K562 (cell line): ENCODE data around the gene AADAC. TPM values are rescaled to one million over a fixed set of nuclear protein-coding genes. Genes with fewer than 3 reads are reported as not detected.

Experiments used
- ATAC-seq: fragments of 200-7000 bp; cut with Tn5 transposase; 3 replicates; pipeline ENCODE4 v1.9.1; 2020; ENCODE audit warnings: moderate library complexity
- BruUV-seq: library from RNA; stranded (reverse); fragments of 400-500 nt; replicated peaks from 2 replicates; lab custom pipeline; 2021; lab: Mats Ljungman, UMichigan
- CTCF ChIA-PET: fragments of 300-600 bp; formaldehyde crosslinking; extraction: SDS; loops from one replicate; lab custom pipeline; 2021; ENCODE audit warnings: low intra/inter-chr PET ratio; lab: Yijun Ruan, JAX
- POLR2A ChIA-PET: fragments of 300-600, 350-650 bp; sonication (Branson Sonifier 250); formaldehyde crosslinking; extraction: SDS; loops from one replicate; lab custom pipeline; 2021; ENCODE audit warnings: antibody characterized with exemption, inconsistent platforms; lab: Yijun Ruan, JAX
- DNase-seq, 4 experiments: peaks; one replicate each; pipeline versions ENCODE4 v3.0.0 to v3.0.0-alpha.2; 2011 to 2018; ENCODE audit warnings: low spot score in 3 of 4, mixed read lengths in 3 of 4; ENCODE audit errors: extremely low read depth in 1 of 4
- FAIRE-seq: peaks from 2 replicates; lab custom pipeline; 2011; peaks lifted over from hg19 to GRCh38; lab: Jason Lieb, UNC
- H2AFZ ChIP-seq: 2 replicates; pipeline ENCODE4 v1.6.0; 2011; ENCODE audit warnings: low read depth, low read length, control low read depth, inconsistent platforms
- H3K27ac ChIP-seq: fragments of 200-600 bp; 3 replicates; pipeline ENCODE4 v1.8.0; 2011; ENCODE audit warnings: low read depth, mild to moderate bottlenecking, control low read depth, inconsistent platforms, low read length, moderate library complexity, mixed read lengths; ENCODE audit errors: extremely low read depth
- H3K27me3 ChIP-seq, 2 experiments: fragments of 300-600 bp in 1 of 2; 2 replicates in 1 of 2; 3 replicates in 1 of 2; pipeline versions ENCODE4 v1.6.0 to v1.8.0; 2011; ENCODE audit warnings: inconsistent platforms in 2 of 2, low read length in 2 of 2, mild to moderate bottlenecking in 1 of 2, mixed read lengths in 1 of 2, moderate library complexity in 1 of 2; ENCODE audit not compliant: control insufficient read depth in 2 of 2, insufficient read depth in 2 of 2
- H3K36me3 ChIP-seq: fragments of 300-600 bp; 3 replicates; pipeline ENCODE4 v1.8.0; 2011; ENCODE audit warnings: mild to moderate bottlenecking, low read length, inconsistent platforms; ENCODE audit not compliant: control insufficient read depth, insufficient read depth
- H3K4me1 ChIP-seq, 2 experiments: fragments of 200-600 bp in 1 of 2; replicated peaks in 1 of 2; 2 replicates in 1 of 2; 3 replicates in 1 of 2; pipeline versions ENCODE4 v1.5.1 to v1.8.0; 2011; ENCODE audit warnings: inconsistent platforms in 2 of 2, low read length in 2 of 2, mild to moderate bottlenecking in 1 of 2, mixed read lengths in 1 of 2, moderate library complexity in 1 of 2; ENCODE audit not compliant: control insufficient read depth in 2 of 2, insufficient read depth in 2 of 2
- H3K4me2 ChIP-seq: 2 replicates; pipeline ENCODE4 v1.6.1; 2011; ENCODE audit warnings: low read length, control low read depth, inconsistent platforms, mixed read lengths; ENCODE audit not compliant: insufficient read depth
- H3K4me3 ChIP-seq: fragments of 200-600 bp; sonication (generic), shearing (Covaris generic); 2 replicates; pipeline ENCODE4 v1.5.1; 2016; ENCODE audit warnings: control low read depth, inconsistent platforms
- H3K79me2 ChIP-seq: fragments of 200-600 bp; 3 replicates; pipeline ENCODE4 v1.8.0; 2011; ENCODE audit warnings: low read length, inconsistent platforms; ENCODE audit not compliant: control insufficient read depth, insufficient read depth
- H3K9ac ChIP-seq, 2 experiments: 2 replicates each; pipeline versions ENCODE4 v1.6.0 to v1.6.1; 2011; ENCODE audit warnings: low read depth in 2 of 2, low read length in 2 of 2, control low read depth in 1 of 2, inconsistent platforms in 1 of 2, mild to moderate bottlenecking in 1 of 2, mixed read lengths in 1 of 2; ENCODE audit not compliant: insufficient read depth in 1 of 2
- H3K9me1 ChIP-seq: one replicate; pipeline ENCODE4 v1.6.0; 2011; ENCODE audit warnings: inconsistent platforms, mild to moderate bottlenecking, low read length, moderate library complexity; ENCODE audit not compliant: control insufficient read depth, insufficient read depth
- H3K9me3 ChIP-seq: replicated peaks from 2 replicates; pipeline ENCODE4 v1.5.1; 2011; ENCODE audit warnings: low read depth, low read length, inconsistent platforms; ENCODE audit not compliant: control insufficient read depth, insufficient read depth
- H4K20me1 ChIP-seq: replicated peaks from 2 replicates; pipeline ENCODE4 v1.6.1; 2011; ENCODE audit warnings: low read length, inconsistent platforms, mixed read lengths; ENCODE audit not compliant: control insufficient read depth, insufficient read depth
- ATF7 ChIP-seq: fragments of 450-650 bp; IDR thresholded peaks from 2 replicates; pipeline ENCODE4 v1.7.1; 2014; ENCODE audit warnings: mild to moderate bottlenecking, moderate library complexity
- GTF2A2 ChIP-seq: IDR thresholded peaks from 2 replicates; pipeline ENCODE4 v1.6.1; 2016; ENCODE audit warnings: mild to moderate bottlenecking, missing genetic modification characterization, missing compliant biosample characterization
- NFIC ChIP-seq: fragments of 450-650 bp; IDR thresholded peaks from 2 replicates; pipeline ENCODE4 v1.6.1; 2017; ENCODE audit warnings: mild to moderate bottlenecking, inconsistent platforms
- NFIX ChIP-seq: fragments of 250-450 bp; sonication (Bioruptor Pico); IDR thresholded peaks from 2 replicates; pipeline ENCODE4 v1.4.0; 2020; ENCODE audit warnings: low read depth, mild to moderate bottlenecking, moderate library complexity
- POLR2G ChIP-seq: fragments of 200-400 bp; formaldehyde crosslinking; IDR thresholded peaks from 2 replicates; pipeline ENCODE4 v1.6.1; 2017; ENCODE audit warnings: low read depth, mild to moderate bottlenecking, antibody characterized with exemption, low read length, moderate library complexity
- PPARD ChIP-seq: fragments of 250-450 bp; sonication (Bioruptor Pico); IDR thresholded peaks from 2 replicates; pipeline ENCODE4 v1.8.0; 2022; ENCODE audit warnings: inconsistent platforms, mild to moderate bottlenecking, moderate library complexity
- PTTG1 ChIP-seq: fragments of 450-650 bp; IDR thresholded peaks from 2 replicates; pipeline ENCODE4 v1.6.1; 2016; ENCODE audit warnings: low read depth, mild to moderate bottlenecking, missing genetic modification characterization, missing compliant biosample characterization
- SLC30A9 ChIP-seq: fragments of 250-450 bp; sonication (Bioruptor Pico); IDR thresholded peaks from 2 replicates; pipeline ENCODE4 v1.8.0; 2022; ENCODE audit warnings: mild to moderate bottlenecking, moderate library complexity
- SRSF9 ChIP-seq: fragments of 200-400 bp; formaldehyde crosslinking; IDR thresholded peaks from 2 replicates; pipeline ENCODE4 v1.6.1; 2017; ENCODE audit warnings: low read depth, low read length, borderline replicate concordance
- whole genome bisulfite sequencing: fragments of 100-300 bp; shearing (Covaris generic); methylation state at CpG from one replicate; pipeline ENCODE4 v1.1.6; 2016; ENCODE audit warnings: low coverage, mixed read lengths; ENCODE audit not compliant: insufficient coverage; ENCODE audit errors: missing lambda C conversion rate; 5-methylcytosine and 5-hydroxymethylcytosine counted together
- in situ Hi-C: fragments of 300-500 bp; cut with MboI; formaldehyde crosslinking; loops from 4 replicates; pipeline ENCODE4 v1.15.0; 2018; ENCODE audit warnings: inconsistent platforms, mixed read lengths
- intact Hi-C: fragments of 100-400 bp; cut with micrococcal nuclease; formaldehyde crosslinking; loops from 2 replicates; pipeline ENCODE4 v1.14.2; 2022
- polyA plus RNA-seq, 8 experiments: library from polyadenylated mRNA; depleted of rRNA in 4 of 8; stranded (reverse) in 5 of 8; unstranded in 3 of 8; fragments of >200 nt; fragmentation: Nextera tagmentation in 2 of 8; fragmentation: Illumina TruSeq in 1 of 8; extraction: Ambion mirVana in 2 of 8; extraction: Trizol in 1 of 8; gene quantifications; 2 replicates each; pipeline versions ENCODE4 v1.2.1 to v1.2.3, GENCODE V29; 2011 to 2014; ENCODE audit warnings: inconsistent platforms in 1 of 8, missing spikeins in 1 of 8
- total RNA-seq, 7 experiments: library from RNA; depleted of rRNA in 6 of 7; stranded (reverse); fragments of >200 nt in 6 of 7; fragmentation: Illumina TruSeq in 2 of 7; extraction: Trizol in 2 of 7; gene quantifications; 2 replicates each; pipeline versions ENCODE4 v1.2.1 to v1.2.3, GENCODE V29; 2011 to 2021; ENCODE audit warnings: low replicate concordance in 1 of 7
- TF ChIP-seq, protein P1 (sequence below), 2 experiments: IDR thresholded peaks; 2 replicates each; pipeline ENCODE4 v1.6.1; 2011; ENCODE audit warnings: borderline replicate concordance in 1 of 2, control low read depth in 1 of 2, low read depth in 1 of 2, low read length in 1 of 2, mild to moderate bottlenecking in 1 of 2, mixed read lengths in 1 of 2, moderate library complexity in 1 of 2; ENCODE audit not compliant: insufficient read depth in 1 of 2, insufficient read length in 1 of 2, poor library complexity in 1 of 2, severe bottlenecking in 1 of 2; ENCODE audit errors: extremely low read depth in 1 of 2
- TF ChIP-seq, protein P2 (sequence below): fragments of 450-650 bp; IDR thresholded peaks from 2 replicates; pipeline ENCODE4 v1.6.1; 2018; ENCODE audit not compliant: partially characterized antibody
- TF ChIP-seq, protein P3 (sequence below): fragments of 450-650 bp; IDR thresholded peaks from 2 replicates; pipeline ENCODE4 v1.6.1; 2017; ENCODE audit warnings: mild to moderate bottlenecking, moderate library complexity
- TF ChIP-seq, protein P4 (sequence below): fragments of 250-450 bp; sonication (Bioruptor Pico); IDR thresholded peaks from 2 replicates; pipeline ENCODE4 v1.5.0; 2021; ENCODE audit warnings: mild to moderate bottlenecking, borderline replicate concordance

Gene AADAC
- total and polyA plus RNA-seq, 9 of the 15 experiments (the other 6 are each of a cell fraction or from before 2014, with no cell fraction given) = 0.47 TPM; not detected in 8

DNA sequence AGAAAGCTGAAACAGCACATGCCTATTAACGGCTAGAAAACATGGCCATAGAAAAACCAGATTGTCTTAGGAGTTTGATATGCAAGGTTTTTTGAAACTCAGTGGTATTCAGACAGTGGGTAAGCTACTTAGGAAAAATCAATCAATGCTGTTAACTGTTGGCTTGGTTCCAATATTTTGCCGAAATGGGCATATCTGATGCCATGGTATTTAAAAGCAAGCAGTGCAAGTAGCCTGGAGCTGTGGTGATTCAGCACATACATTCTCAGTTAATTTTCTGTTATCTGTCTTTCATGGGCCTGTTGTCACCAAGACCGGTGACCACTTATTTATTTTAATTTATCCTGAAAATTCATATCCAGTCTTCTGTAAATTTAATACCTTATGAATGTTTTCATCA, 42.2 kb downstream of the AADAC start:
- H3K4me3 ChIP-seq = no peak overlapping the region
- ChIA-PET POLR2A (no interaction called here), CTCF (no interaction called here)
- no peak overlapping the region for H3K27ac ChIP-seq
- no peaks in the 10 kb centered on the region for H3K9me1 ChIP-seq
- WGBS = 36% methylated on average over 3 of the region's 3 CpGs
- no peaks in the 10 kb centered on the region for H4K20me1 ChIP-seq
- H3K4me1 ChIP-seq = peaks cover 5 to 8% of the 10 kb centered on the region in 2 experiments; a peak in 3 of 5 replicates
- DNase-seq (no peak), ATAC-seq (no peak), FAIRE-seq (no peak)
- no TSS peak for BruUV-seq
- in situ Hi-C loops = no loop called here
- H3K9ac ChIP-seq = no peak overlapping the region
- no peaks in the 10 kb centered on the region for H3K36me3 ChIP-seq
- intact Hi-C loops = no loop called here
- H2AFZ ChIP-seq = no peak overlapping the region
- no peaks in the 10 kb centered on the region for H3K27me3 ChIP-seq
- no peaks in the 10 kb centered on the region; the same call in 1 of the 2 replicates for H3K9me3 ChIP-seq
- no peaks in the 10 kb centered on the region for H3K79me2 ChIP-seq
- H3K4me2 ChIP-seq = no peak overlapping the region
- TF ChIP-seq, protein P1, sequence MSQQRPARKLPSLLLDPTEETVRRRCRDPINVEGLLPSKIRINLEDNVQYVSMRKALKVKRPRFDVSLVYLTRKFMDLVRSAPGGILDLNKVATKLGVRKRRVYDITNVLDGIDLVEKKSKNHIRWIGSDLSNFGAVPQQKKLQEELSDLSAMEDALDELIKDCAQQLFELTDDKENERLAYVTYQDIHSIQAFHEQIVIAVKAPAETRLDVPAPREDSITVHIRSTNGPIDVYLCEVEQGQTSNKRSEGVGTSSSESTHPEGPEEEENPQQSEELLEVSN (IDR thresholded peaks at IDR 0.05; ENCODE audit: borderline replicate concordance in 1 of 2, extremely low read depth in 1 of 2, insufficient read depth in 1 of 2, insufficient read length in 1 of 2, low read depth in 1 of 2, low read length in 1 of 2, poor library complexity in 1 of 2, severe bottlenecking in 1 of 2) = no peak
- TF ChIP-seq, protein P2, sequence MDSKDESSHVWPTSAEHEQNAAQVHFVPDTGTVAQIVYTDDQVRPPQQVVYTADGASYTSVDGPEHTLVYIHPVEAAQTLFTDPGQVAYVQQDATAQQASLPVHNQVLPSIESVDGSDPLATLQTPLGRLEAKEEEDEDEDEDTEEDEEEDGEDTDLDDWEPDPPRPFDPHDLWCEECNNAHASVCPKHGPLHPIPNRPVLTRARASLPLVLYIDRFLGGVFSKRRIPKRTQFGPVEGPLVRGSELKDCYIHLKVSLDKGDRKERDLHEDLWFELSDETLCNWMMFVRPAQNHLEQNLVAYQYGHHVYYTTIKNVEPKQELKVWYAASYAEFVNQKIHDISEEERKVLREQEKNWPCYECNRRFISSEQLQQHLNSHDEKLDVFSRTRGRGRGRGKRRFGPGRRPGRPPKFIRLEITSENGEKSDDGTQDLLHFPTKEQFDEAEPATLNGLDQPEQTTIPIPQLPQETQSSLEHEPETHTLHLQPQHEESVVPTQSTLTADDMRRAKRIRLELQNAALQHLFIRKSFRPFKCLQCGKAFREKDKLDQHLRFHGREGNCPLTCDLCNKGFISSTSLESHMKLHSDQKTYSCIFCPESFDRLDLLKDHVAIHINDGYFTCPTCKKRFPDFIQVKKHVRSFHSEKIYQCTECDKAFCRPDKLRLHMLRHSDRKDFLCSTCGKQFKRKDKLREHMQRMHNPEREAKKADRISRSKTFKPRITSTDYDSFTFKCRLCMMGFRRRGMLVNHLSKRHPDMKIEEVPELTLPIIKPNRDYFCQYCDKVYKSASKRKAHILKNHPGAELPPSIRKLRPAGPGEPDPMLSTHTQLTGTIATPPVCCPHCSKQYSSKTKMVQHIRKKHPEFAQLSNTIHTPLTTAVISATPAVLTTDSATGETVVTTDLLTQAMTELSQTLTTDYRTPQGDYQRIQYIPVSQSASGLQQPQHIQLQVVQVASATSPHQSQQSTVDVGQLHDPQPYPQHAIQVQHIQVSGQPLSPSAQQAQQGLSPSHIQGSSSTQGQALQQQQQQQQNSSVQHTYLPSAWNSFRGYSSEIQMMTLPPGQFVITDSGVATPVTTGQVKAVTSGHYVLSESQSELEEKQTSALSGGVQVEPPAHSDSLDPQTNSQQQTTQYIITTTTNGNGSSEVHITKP = no peak
- TF ChIP-seq SLC30A9 = no peak
- TF ChIP-seq, protein P3, sequence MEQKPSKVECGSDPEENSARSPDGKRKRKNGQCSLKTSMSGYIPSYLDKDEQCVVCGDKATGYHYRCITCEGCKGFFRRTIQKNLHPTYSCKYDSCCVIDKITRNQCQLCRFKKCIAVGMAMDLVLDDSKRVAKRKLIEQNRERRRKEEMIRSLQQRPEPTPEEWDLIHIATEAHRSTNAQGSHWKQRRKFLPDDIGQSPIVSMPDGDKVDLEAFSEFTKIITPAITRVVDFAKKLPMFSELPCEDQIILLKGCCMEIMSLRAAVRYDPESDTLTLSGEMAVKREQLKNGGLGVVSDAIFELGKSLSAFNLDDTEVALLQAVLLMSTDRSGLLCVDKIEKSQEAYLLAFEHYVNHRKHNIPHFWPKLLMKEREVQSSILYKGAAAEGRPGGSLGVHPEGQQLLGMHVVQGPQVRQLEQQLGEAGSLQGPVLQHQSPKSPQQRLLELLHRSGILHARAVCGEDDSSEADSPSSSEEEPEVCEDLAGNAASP = no peak
- 0 out of 2 replicates have a peak, but pooled peaks have one; percentile 32 for TF ChIP-seq NFIX (CRISPR knock-in tag)
- TF ChIP-seq GTF2A2 (tag) = no peak
- TF ChIP-seq ATF7 = no peak
- TF ChIP-seq NFIC = peak; percentile 80
- TF ChIP-seq PPARD = no peak
- TF ChIP-seq, protein P4, sequence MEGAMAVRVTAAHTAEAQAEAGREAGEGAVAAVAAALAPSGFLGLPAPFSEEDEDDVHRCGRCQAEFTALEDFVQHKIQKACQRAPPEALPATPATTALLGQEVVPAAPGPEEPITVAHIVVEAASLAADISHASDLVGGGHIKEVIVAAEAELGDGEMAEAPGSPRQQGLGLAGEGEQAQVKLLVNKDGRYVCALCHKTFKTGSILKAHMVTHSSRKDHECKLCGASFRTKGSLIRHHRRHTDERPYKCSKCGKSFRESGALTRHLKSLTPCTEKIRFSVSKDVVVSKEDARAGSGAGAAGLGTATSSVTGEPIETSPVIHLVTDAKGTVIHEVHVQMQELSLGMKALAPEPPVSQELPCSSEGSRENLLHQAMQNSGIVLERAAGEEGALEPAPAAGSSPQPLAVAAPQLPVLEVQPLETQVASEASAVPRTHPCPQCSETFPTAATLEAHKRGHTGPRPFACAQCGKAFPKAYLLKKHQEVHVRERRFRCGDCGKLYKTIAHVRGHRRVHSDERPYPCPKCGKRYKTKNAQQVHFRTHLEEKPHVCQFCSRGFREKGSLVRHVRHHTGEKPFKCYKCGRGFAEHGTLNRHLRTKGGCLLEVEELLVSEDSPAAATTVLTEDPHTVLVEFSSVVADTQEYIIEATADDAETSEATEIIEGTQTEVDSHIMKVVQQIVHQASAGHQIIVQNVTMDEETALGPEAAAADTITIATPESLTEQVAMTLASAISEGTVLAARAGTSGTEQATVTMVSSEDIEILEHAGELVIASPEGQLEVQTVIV (CRISPR knock-in tag) = no peak
- TF ChIP-seq SRSF9 = no peak
- TF ChIP-seq POLR2G = no peak
- no peak for TF ChIP-seq PTTG1
